ENCODE data around the gene ZNF273.

Gene ZNF273

GRCh38 chr7:64868499-64868898, 34.6 kb upstream of the ZNF273 start:
- TF ChIP-seq CTCF (conservative IDR thresholded peaks at IDR 0.05) (no peak), ZFX (IDR thresholded peaks at IDR 0.05) (no peak)
- no peak overlapping the region for H3K27ac ChIP-seq

- H3K27ac ChIP-seq = no peak overlapping the region
- TF ChIP-seq CTCF (conservative IDR thresholded peaks at IDR 0.05) (no peak), ZFX (IDR thresholded peaks at IDR 0.05) (no peak)
Measured at GRCh38 chr7:64869121-64869725, 33.9 kb upstream of the ZNF273 start.

DNA sequence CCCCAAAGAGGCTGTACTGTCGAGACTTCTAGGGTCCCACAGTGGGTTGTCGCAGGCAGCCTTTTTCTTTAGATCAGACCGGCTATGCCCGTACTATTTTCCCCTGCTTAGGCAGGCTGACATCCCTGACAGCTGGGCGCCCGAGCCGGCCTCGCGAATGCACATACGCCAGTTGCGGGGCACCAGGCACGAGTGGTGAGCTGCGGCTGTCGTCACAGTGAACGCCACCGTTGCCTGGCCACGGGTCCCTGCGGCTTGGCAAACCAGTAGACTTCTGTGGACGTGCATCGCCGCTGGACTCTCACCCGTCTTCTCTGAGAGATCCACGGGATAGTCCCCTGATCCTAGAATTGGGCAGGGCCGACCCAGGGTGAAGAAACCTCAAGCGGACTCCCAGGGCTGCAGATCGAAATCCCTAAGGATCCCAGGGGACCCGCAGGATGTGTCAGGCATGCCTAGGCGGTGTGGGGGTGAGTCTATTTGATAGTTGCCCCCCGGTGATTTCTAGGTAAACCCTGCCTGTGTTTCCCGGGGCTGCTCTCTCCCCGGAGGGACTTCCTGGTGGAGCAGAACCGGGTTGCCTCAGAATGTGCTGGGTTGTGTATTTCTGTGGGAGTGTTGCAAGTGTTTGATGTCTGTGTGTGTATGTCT, 33.0 kb upstream of the ZNF273 start:
- no peak overlapping the region for H3K27ac ChIP-seq
- no peak for TF ChIP-seq CTCF (conservative IDR thresholded peaks at IDR 0.05)
- no peak for TF ChIP-seq ZFX (IDR thresholded peaks at IDR 0.05)

- H3K27ac ChIP-seq = no peak overlapping the region
- TF ChIP-seq CTCF (conservative IDR thresholded peaks at IDR 0.05) = no peak
- no peak for TF ChIP-seq ZFX (IDR thresholded peaks at IDR 0.05)
Measured at GRCh38 chr7:64870656-64871055, 32.4 kb upstream of the ZNF273 start.

DNA sequence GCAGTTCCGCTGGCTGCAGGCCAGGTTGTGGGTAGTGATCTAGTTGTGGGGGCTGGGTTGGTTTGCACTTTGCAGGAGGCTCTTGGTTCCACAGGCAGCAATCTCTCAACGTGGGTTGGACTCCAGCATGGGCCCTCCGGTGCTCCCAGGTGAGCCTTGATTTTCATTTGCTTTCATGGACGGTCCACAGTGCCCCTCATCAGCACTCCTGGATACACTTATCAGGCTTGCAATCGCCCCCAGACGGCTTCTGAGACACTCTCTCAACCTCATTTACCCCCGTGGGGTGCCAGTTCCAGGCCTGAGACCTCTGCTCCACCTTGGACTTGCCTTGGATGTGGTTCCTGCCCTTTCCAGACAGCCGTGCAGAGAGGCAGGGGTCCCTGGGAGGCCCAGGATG, 31.3 kb upstream of the ZNF273 start:
- H3K27ac ChIP-seq = no peak overlapping the region

GRCh38 chr7:64872351-64873154, 30.5 kb upstream of the ZNF273 start:
- TF ChIP-seq ZFX (IDR thresholded peaks at IDR 0.05) = no peak
- TF ChIP-seq CTCF (conservative IDR thresholded peaks at IDR 0.05) = no peak
- no peak overlapping the region for H3K27ac ChIP-seq

More for the DNA sequence above, 31.3 kb upstream of the ZNF273 start:
- TF ChIP-seq ZFX (IDR thresholded peaks at IDR 0.05) (no peak), CTCF (conservative IDR thresholded peaks at IDR 0.05) (no peak)

- H3K27ac ChIP-seq = no peak overlapping the region
- TF ChIP-seq CTCF (conservative IDR thresholded peaks at IDR 0.05) (no peak), ZFX (IDR thresholded peaks at IDR 0.05) (no peak)
Measured at GRCh38 chr7:64873155-64873500, 29.9 kb upstream of the ZNF273 start.

Data from C4-2B (cell line).